GM23338 (cell line): ENCODE data around the gene CETP. TPM values are rescaled to one million over a fixed set of nuclear protein-coding genes. Genes with fewer than 3 reads are reported as not detected.

Experiments used
- ATAC-seq: fragments of 200-7000 bp; cut with Tn5 transposase; 3 replicates; pipeline ENCODE4 v1.9.1; 2020
- DNase-seq: peaks from one replicate; pipeline ENCODE4 v3.0.0-alpha.2; 2015; ENCODE audit warnings: low spot score
- H2AFZ ChIP-seq: fragments of 200-600 bp; sonication (generic); 2 replicates; pipeline ENCODE4 v1.8.0; 2016; ENCODE audit warnings: antibody characterized with exemption, mild to moderate bottlenecking, moderate library complexity
- H3F3A ChIP-seq: fragments of 200-600 bp; sonication (generic); replicated peaks from 2 replicates; pipeline ENCODE4 v1.8.0; 2017; ENCODE audit warnings: antibody characterized with exemption, mixed run types, low read depth
- H3K27ac ChIP-seq: fragments of 200-600 bp; sonication (generic); 2 replicates; pipeline ENCODE4 v1.6.1; 2016; ENCODE audit warnings: low read depth
- H3K27me3 ChIP-seq: fragments of 200-600 bp; sonication (generic); 2 replicates; pipeline ENCODE4 v1.8.0; 2016; ENCODE audit warnings: mild to moderate bottlenecking, mixed run types, moderate library complexity; ENCODE audit not compliant: insufficient read depth
- H3K36me3 ChIP-seq: fragments of 200-600 bp; sonication (generic); 2 replicates; pipeline ENCODE4 v1.8.0; 2016; ENCODE audit warnings: mild to moderate bottlenecking; ENCODE audit not compliant: insufficient read depth
- H3K4me1 ChIP-seq: fragments of 200-600 bp; sonication (generic); 2 replicates; pipeline ENCODE4 v1.8.0; 2016; ENCODE audit warnings: mild to moderate bottlenecking, moderate library complexity; ENCODE audit not compliant: insufficient read depth
- H3K4me2 ChIP-seq: fragments of 200-600 bp; sonication (generic); 2 replicates; pipeline ENCODE4 v1.7.1; 2017; ENCODE audit warnings: mixed run types
- H3K4me3 ChIP-seq: fragments of 200-600 bp; sonication (generic); 2 replicates; pipeline ENCODE4 v1.6.1; 2016; ENCODE audit warnings: mixed run types
- H3K79me2 ChIP-seq: fragments of 200-600 bp; sonication (generic); replicated peaks from 2 replicates; pipeline ENCODE4 v1.8.0; 2017; ENCODE audit warnings: mild to moderate bottlenecking; ENCODE audit not compliant: insufficient read depth
- H3K9me2 ChIP-seq: fragments of 200-600 bp; sonication (generic); 2 replicates; pipeline ENCODE4 v1.8.0; 2017; ENCODE audit not compliant: insufficient read depth
- H4K20me1 ChIP-seq: fragments of 200-600 bp; sonication (generic); replicated peaks from 2 replicates; pipeline ENCODE4 v1.8.0; 2017; ENCODE audit warnings: mild to moderate bottlenecking; ENCODE audit not compliant: insufficient read depth
- H3K27ac Mint-ChIP-seq: 2 replicates; pipeline ENCODE4 v1.8.0; 2020; ENCODE audit warnings: inconsistent platforms, mild to moderate bottlenecking, moderate library complexity, mixed read lengths
- H3K27me3 Mint-ChIP-seq: 3 replicates; pipeline ENCODE4 v1.8.0; 2022; ENCODE audit warnings: low read depth, mild to moderate bottlenecking, moderate library complexity, mixed read lengths, inconsistent platforms; ENCODE audit not compliant: insufficient read depth, poor library complexity
- H3K36me3 Mint-ChIP-seq: 3 replicates; pipeline ENCODE4 v1.8.0; 2021; ENCODE audit warnings: low read depth, mild to moderate bottlenecking, inconsistent platforms, moderate library complexity, mixed read lengths
- H3K4me1 Mint-ChIP-seq: 3 replicates; pipeline ENCODE4 v1.8.0; 2020; ENCODE audit warnings: mild to moderate bottlenecking, inconsistent platforms, mixed read lengths
- H3K4me3 Mint-ChIP-seq: 3 replicates; pipeline ENCODE4 v1.8.0; 2021; ENCODE audit warnings: moderate library complexity, mild to moderate bottlenecking, inconsistent platforms, mixed read lengths
- H3K9me3 Mint-ChIP-seq: 3 replicates; pipeline ENCODE4 v1.8.0; 2020; ENCODE audit warnings: moderate library complexity, mild to moderate bottlenecking, inconsistent platforms, mixed read lengths
- CREB1 ChIP-seq: fragments of 250-450 bp; sonication (Bioruptor Pico); IDR thresholded peaks from 2 replicates; pipeline ENCODE4 v1.5.0; 2020; ENCODE audit warnings: low read depth, mild to moderate bottlenecking, moderate library complexity
- CTCF ChIP-seq, 2 experiments: fragments of 200-600 bp in 1 of 2; sonication (generic) in 1 of 2; conservative IDR thresholded peaks; 2 replicates each; pipeline versions ENCODE4 v1.5.1 to v1.6.1; 2016 to 2017; ENCODE audit warnings: antibody characterized with exemption in 2 of 2, low read depth in 2 of 2, mild to moderate bottlenecking in 2 of 2, moderate library complexity in 1 of 2
- ETS1 ChIP-seq: IDR thresholded peaks from 2 replicates; pipeline ENCODE4 v1.6.1; 2016; ENCODE audit warnings: antibody characterized with exemption
- EZH2 ChIP-seq: fragments of 200-600 bp; sonication (generic); IDR thresholded peaks from one replicate; pipeline ENCODE4 v1.8.0; 2017; ENCODE audit warnings: antibody characterized with exemption, mild to moderate bottlenecking, low read depth; ENCODE audit not compliant: unreplicated experiment
- JUNB ChIP-seq: IDR thresholded peaks from one replicate; pipeline ENCODE4 v1.6.1; 2016; ENCODE audit warnings: antibody characterized with exemption; ENCODE audit not compliant: unreplicated experiment
- NANOG ChIP-seq: IDR thresholded peaks from 2 replicates; pipeline ENCODE4 v1.6.1; 2016; ENCODE audit warnings: antibody characterized with exemption, borderline replicate concordance
- POLR2AphosphoS5 ChIP-seq: IDR thresholded peaks from 2 replicates; pipeline ENCODE4 v1.6.1; 2016; ENCODE audit warnings: antibody characterized with exemption, low read depth
- REST ChIP-seq: IDR thresholded peaks from one replicate; pipeline ENCODE4 v1.6.1; 2018; ENCODE audit warnings: antibody characterized with exemption; ENCODE audit not compliant: unreplicated experiment
- STAT1 ChIP-seq: IDR thresholded peaks from one replicate; pipeline ENCODE4 v1.6.1; 2016; ENCODE audit warnings: antibody characterized with exemption; ENCODE audit not compliant: unreplicated experiment
- ZNF114 ChIP-seq: fragments of 250-450 bp; sonication (Bioruptor Pico); IDR thresholded peaks from 2 replicates; pipeline ENCODE4 v1.5.0; 2020; ENCODE audit warnings: mild to moderate bottlenecking, moderate library complexity
- ZNF331 ChIP-seq: fragments of 250-450 bp; sonication (Bioruptor Pico); IDR thresholded peaks from 2 replicates; pipeline ENCODE4 v1.5.0; 2020; ENCODE audit warnings: low read depth, mild to moderate bottlenecking, moderate library complexity
- ZNF462 ChIP-seq: fragments of 250-450 bp; sonication (Bioruptor Pico); IDR thresholded peaks from 2 replicates; pipeline ENCODE4 v1.5.0; 2020; ENCODE audit warnings: mild to moderate bottlenecking, moderate library complexity
- polyA plus RNA-seq: library from polyadenylated mRNA; unstranded; fragments of >200 nt; fragmentation: Nextera tagmentation; extraction: Ambion mirVana; gene quantifications from 2 replicates; pipeline ENCODE4 v1.2.1, GENCODE V29; 2016
- total RNA-seq: library from RNA; depleted of rRNA; stranded (reverse); fragments of >200 nt; shearing (Covaris generic); gene quantifications from 2 replicates; pipeline ENCODE4 v1.2.3, GENCODE V29; 2014

Gene CETP
- total and polyA plus RNA-seq, 2 experiments from 2014 or later, result not detected

GRCh38 chr16:56981729-56982271, 20.1 kb downstream of the CETP start (continued):
- TF ChIP-seq ETS1 (no peak), NANOG (no peak), REST (no peak), POLR2AphosphoS5 (no peak), CREB1 (no peak), ZNF114 (CRISPR knock-in tag) (no peak), STAT1 (no peak), EZH2 (no peak)

GRCh38 chr16:56982695-56983094, 20.9 kb downstream of the CETP start:
- Histone ChIP-seq H2AFZ (no peak overlapping the region), H3K27me3 (peaks cover 2% of the 10 kb centered on the region; the same call in 1 of the 2 replicates), H3K36me3 (no peaks in the 10 kb centered on the region), H4K20me1 (no peaks in the 10 kb centered on the region), H3K4me1 (no peaks in the 10 kb centered on the region), H3K9me2 (no peaks in the 10 kb centered on the region), H3K27ac (no peak overlapping the region), H3F3A (no peaks in the 10 kb centered on the region), H3K79me2 (no peaks in the 10 kb centered on the region), H3K4me3 (no peak overlapping the region), H3K4me2 (no peak overlapping the region)
- no peak overlapping the region for H3K4me3 Mint-ChIP-seq
- peaks cover 6% of the 10 kb centered on the region for H3K27me3 Mint-ChIP-seq
- no peaks in the 10 kb centered on the region; the same call in 2 of the 3 replicates for H3K9me3 Mint-ChIP-seq
- H3K4me1 Mint-ChIP-seq, result peaks cover 9% of the 10 kb centered on the region
- no peak for ATAC-seq
- H3K27ac Mint-ChIP-seq, result no peak overlapping the region
- no peak for DNase-seq
- H3K36me3 Mint-ChIP-seq, result no peaks in the 10 kb centered on the region
- TF ChIP-seq ZNF462 (CRISPR knock-in tag) (no peak), STAT1 (no peak), JUNB (no peak), CTCF (conservative IDR thresholded peaks at IDR 0.05; ENCODE audit: low read depth in 2 of 2) (no peak), CREB1 (no peak), ZNF331 (no peak), ETS1 (no peak)
